KMS-11 (cell line): ENCODE data around the gene ANKRD55.
"Not testable (repeated sequence)": the region's sequence is repeated elsewhere in the genome, so short reads cannot be mapped to it uniquely, and the experiment has no call there.

Experiments
- H2AFZ ChIP-seq: fragments of 200-600 bp; sonication (generic); 2 replicates; pipeline ENCODE4 v1.6.1; 2016; ENCODE audit warnings: antibody characterized with exemption, mixed run types, low read depth
- H3K27ac ChIP-seq: fragments of 200-600 bp; sonication (generic); 2 replicates; pipeline ENCODE4 v1.6.1; 2016; ENCODE audit warnings: mild to moderate bottlenecking, mixed run types
- H3K27me3 ChIP-seq: fragments of 200-600 bp; sonication (generic); 2 replicates; pipeline ENCODE4 v1.6.1; 2017; ENCODE audit warnings: mild to moderate bottlenecking, low read depth, mixed run types, moderate library complexity; ENCODE audit not compliant: insufficient read depth
- H3K36me3 ChIP-seq: fragments of 200-600 bp; sonication (generic); 2 replicates; pipeline ENCODE4 v1.6.1; 2017; ENCODE audit warnings: mild to moderate bottlenecking, mixed run types; ENCODE audit not compliant: insufficient read depth
- H3K4me1 ChIP-seq: fragments of 200-600 bp; sonication (generic); 2 replicates; pipeline ENCODE4 v1.6.1; 2016; ENCODE audit warnings: mild to moderate bottlenecking, low read depth, mixed run types; ENCODE audit not compliant: poor library complexity, severe bottlenecking
- H3K4me2 ChIP-seq: fragments of 200-600 bp; sonication (generic); 2 replicates; pipeline ENCODE4 v1.7.0; 2016; ENCODE audit warnings: mild to moderate bottlenecking, mixed run types
- H3K4me3 ChIP-seq: fragments of 200-600 bp; sonication (generic); IDR thresholded peaks from 2 replicates; pipeline ENCODE4 v1.6.1; 2017; ENCODE audit warnings: low read depth, low read length, mixed read lengths; ENCODE audit not compliant: insufficient read depth
- H3K79me2 ChIP-seq: fragments of 200-600 bp; sonication (generic); 2 replicates; pipeline ENCODE4 v1.6.1; 2016; ENCODE audit warnings: low read depth, mixed run types; ENCODE audit not compliant: insufficient read depth
- H3K9ac ChIP-seq: fragments of 200-600 bp; sonication (generic); 2 replicates; pipeline ENCODE4 v1.6.1; 2016; ENCODE audit warnings: mild to moderate bottlenecking, mixed run types
- H4K20me1 ChIP-seq: fragments of 200-600 bp; sonication (generic); 2 replicates; pipeline ENCODE4 v1.6.1; 2016; ENCODE audit warnings: mild to moderate bottlenecking, mixed run types; ENCODE audit not compliant: insufficient read depth
- CTCF ChIP-seq: fragments of 200-600 bp; sonication (generic); conservative IDR thresholded peaks from 2 replicates; pipeline ENCODE4 v1.6.1; 2017; ENCODE audit warnings: low read depth, mild to moderate bottlenecking, antibody characterized with exemption, low read length, moderate library complexity, mixed read lengths

The ANKRD55 gene

GRCh38 chr5:56088431-56088949 is 144.6 kb downstream of the ANKRD55 start:
- Histone ChIP-seq H3K4me2 (no peak overlapping the region), H4K20me1 (no peaks in the 10 kb centered on the region), H3K27ac (no peak overlapping the region), H3K4me3 (no peak overlapping the region), H3K79me2 (no peaks in the 10 kb centered on the region), H3K36me3 (no peaks in the 10 kb centered on the region), H3K9ac (no peak overlapping the region), H2AFZ (no peak overlapping the region), H3K27me3 (no peaks in the 10 kb centered on the region), H3K4me1 (peaks cover 40% of the 10 kb centered on the region)
- no peak for TF ChIP-seq CTCF

GRCh38 chr5:56085193-56085592 is 147.9 kb downstream of the ANKRD55 start:
- Histone ChIP-seq H3K27me3 (no peaks in the 10 kb centered on the region), H3K79me2 (no peaks in the 10 kb centered on the region), H2AFZ (no peak overlapping the region), H3K4me2 (no peak overlapping the region), H3K4me1 (peaks cover 49% of the 10 kb centered on the region), H4K20me1 (no peaks in the 10 kb centered on the region), H3K9ac (no peak overlapping the region), H3K4me3 (no peak overlapping the region), H3K36me3 (no peaks in the 10 kb centered on the region), H3K27ac (no peak overlapping the region)
- TF ChIP-seq CTCF, result no peak

GRCh38 chr5:56083286-56083854 is 149.8 kb downstream of the ANKRD55 start:
- Histone ChIP-seq H3K79me2 (no peaks in the 10 kb centered on the region), H3K4me3 (no peak overlapping the region), H3K36me3 (no peaks in the 10 kb centered on the region), H3K27me3 (no peaks in the 10 kb centered on the region), H3K9ac (no peak overlapping the region), H3K4me1 (peaks cover 49% of the 10 kb centered on the region), H2AFZ (no peak overlapping the region), H3K27ac (no peak overlapping the region), H3K4me2 (no peak overlapping the region), H4K20me1 (no peaks in the 10 kb centered on the region)
- TF ChIP-seq CTCF, result no peak

GRCh38 chr5:56081053-56081642 is 152.0 kb downstream of the ANKRD55 start:
- H3K4me2 ChIP-seq, result peak overlapping the region; percentile 37
- not testable (repeated sequence) for H3K4me3 ChIP-seq, H4K20me1 ChIP-seq, H3K36me3 ChIP-seq, H3K27me3 ChIP-seq, H3K79me2 ChIP-seq
- H2AFZ ChIP-seq, result peak overlapping the region; percentile 15; the same call in 1 of the 2 replicates
- peak overlapping the region; percentile 82 for H3K27ac ChIP-seq
- H3K4me1 ChIP-seq, result peaks cover 70% of the 10 kb centered on the region
- H3K9ac ChIP-seq, result peak overlapping the region; percentile 25; the same call in 1 of the 2 replicates

GRCh38 chr5:56080375-56081052 is 152.6 kb downstream of the ANKRD55 start:
- Histone ChIP-seq H4K20me1 (no peaks in the 10 kb centered on the region), H3K4me2 (peak overlapping the region; percentile 37), H3K36me3 (no peaks in the 10 kb centered on the region), H2AFZ (no peak overlapping the region; the same call in 1 of the 2 replicates), H3K4me3 (no peak overlapping the region), H3K27ac (peak overlapping the region; percentile 82), H3K27me3 (no peaks in the 10 kb centered on the region), H3K4me1 (peaks cover 75% of the 10 kb centered on the region), H3K9ac (peak overlapping the region; percentile 25; the same call in 1 of the 2 replicates), H3K79me2 (no peaks in the 10 kb centered on the region)
- no peak for TF ChIP-seq CTCF

- not testable (repeated sequence) for H3K36me3 ChIP-seq, H3K27me3 ChIP-seq, H4K20me1 ChIP-seq, H3K9ac ChIP-seq, H3K4me3 ChIP-seq, H2AFZ ChIP-seq, H3K79me2 ChIP-seq
- peak overlapping the region; percentile 37; the same call in 1 of the 2 replicates for H3K4me2 ChIP-seq
- peaks cover 84% of the 10 kb centered on the region for H3K4me1 ChIP-seq
- H3K27ac ChIP-seq, result peak overlapping the region; percentile 82
These were observed 154.0 kb downstream of the ANKRD55 start for GRCh38 chr5:56079157-56079500.
